Measurements from ENCODE around the gene PHACTR1. TPM values are rescaled to one million over a fixed set of nuclear protein-coding genes. Genes with fewer than 3 reads are reported as not detected.
"Not testable (repeated sequence)": the region's sequence is repeated elsewhere in the genome, so short reads cannot be mapped to it uniquely, and the experiment has no call there.

Gene PHACTR1
- total and polyA plus RNA-seq, 4 donors, result 0.31 to 1.5 (median 0.79) TPM

GRCh38 chr6:13319891-13320564, 603.5 kb downstream of the PHACTR1 start:
- Histone ChIP-seq H3K36me3 (ENCODE audit: control insufficient read depth in 4 of 4, insufficient read depth in 3 of 4, low read depth in 1 of 4, low read length in 3 of 4) (peaks cover 13 to 65% (median 53%) of the 10 kb centered on the region in 4 donors), H3K27me3 (ENCODE audit: control insufficient read depth in 4 of 4, insufficient read depth in 4 of 4, low read length in 3 of 4) (no peaks in the 10 kb centered on the region), H3K9me3 (ENCODE audit: control insufficient read depth in 4 of 4, low read length in 3 of 4) (no peaks in the 10 kb centered on the region), H3K4me1 (ENCODE audit: control insufficient read depth in 4 of 4, insufficient read depth in 4 of 4, low read length in 3 of 4) (no peaks in the 10 kb centered on the region), H3K9ac (ENCODE audit: low read depth in 1 of 2, low read length in 2 of 2) (no peak overlapping the region), H3K4me3 (ENCODE audit: low read depth in 1 of 3, low read length in 3 of 3) (no peak overlapping the region), H3K27ac (ENCODE audit: low read depth in 1 of 2, low read length in 2 of 2) (no peak overlapping the region)
- no peak for TF ChIP-seq YY1 (IDR thresholded peaks at IDR 0.05)
- TF ChIP-seq ZBTB33 (IDR thresholded peaks at IDR 0.05), result no peak
- no peak for TF ChIP-seq RXRA (IDR thresholded peaks at IDR 0.05)
- TF ChIP-seq HNF4G (IDR thresholded peaks at IDR 0.05), result no peak
- 97% methylated on average over 5 of the region's 5 CpGs for WGBS
- DNase-seq (ENCODE audit: low spot score), result no peak

DNA sequence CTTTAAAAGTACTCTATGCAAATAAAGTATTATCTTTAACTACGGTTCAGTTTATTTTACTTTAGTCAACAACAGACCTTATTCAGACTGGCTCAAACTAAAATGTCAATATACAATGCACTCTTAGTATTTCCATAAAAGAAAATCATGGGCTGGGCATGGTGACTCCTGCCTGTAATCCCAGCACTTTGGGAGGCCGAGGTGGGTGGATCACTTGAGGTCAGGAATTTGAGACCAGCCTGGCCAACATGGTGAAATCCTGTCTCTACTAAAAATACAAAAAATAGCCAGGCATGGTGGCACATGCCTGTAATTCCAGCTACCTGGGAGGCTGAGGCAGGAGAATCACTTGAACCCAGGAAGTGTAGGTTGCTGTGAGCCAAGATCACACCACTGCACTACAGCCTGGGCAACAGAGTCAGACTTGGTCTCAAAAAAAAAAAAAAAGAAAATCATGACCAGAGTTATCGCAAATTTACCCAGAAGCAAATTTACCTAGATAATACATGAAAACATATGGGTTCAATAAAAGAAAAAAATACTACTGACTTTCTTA, 609.5 kb downstream of the PHACTR1 start:
- H3K36me3 ChIP-seq (ENCODE audit: control insufficient read depth in 4 of 4, insufficient read depth in 3 of 4, low read depth in 1 of 4, low read length in 3 of 4), result peaks cover 10 to 22% (median 18%) of the 10 kb centered on the region in 4 donors
- not testable (repeated sequence) for H3K27me3 ChIP-seq (ENCODE audit: control insufficient read depth in 4 of 4, insufficient read depth in 4 of 4, low read length in 3 of 4); H3K27ac ChIP-seq (ENCODE audit: low read depth in 1 of 2, low read length in 2 of 2); H3K9me3 ChIP-seq (ENCODE audit: control insufficient read depth in 4 of 4, low read length in 3 of 4); DNase-seq (ENCODE audit: low spot score); H3K9ac ChIP-seq (ENCODE audit: low read depth in 1 of 2, low read length in 2 of 2); H3K4me3 ChIP-seq (ENCODE audit: low read depth in 1 of 3, low read length in 3 of 3)
- 77% methylated on average over 3 of the region's 3 CpGs for WGBS
- peaks cover 0 to 12% (median 4%) of the 10 kb centered on the region in 4 donors for H3K4me1 ChIP-seq (ENCODE audit: control insufficient read depth in 4 of 4, insufficient read depth in 4 of 4, low read length in 3 of 4)

- WGBS, result 1% methylated on average over 10 of the region's 10 CpGs
- H3K9ac ChIP-seq (ENCODE audit: low read depth in 1 of 2, low read length in 2 of 2), result peak overlapping the region; percentile 70 to 82
- H3K9me3 ChIP-seq (ENCODE audit: control insufficient read depth in 4 of 4, low read length in 3 of 4), result no peaks in the 10 kb centered on the region
- TF ChIP-seq JUND (IDR thresholded peaks at IDR 0.05) (no peak), NR2F2 (IDR thresholded peaks at IDR 0.05) (no peak), HNF4A (conservative IDR thresholded peaks at IDR 0.05) (no peak), RAD21 (IDR thresholded peaks at IDR 0.05) (no peak), YY1 (IDR thresholded peaks at IDR 0.05) (no peak), HNF4G (IDR thresholded peaks at IDR 0.05) (no peak), SP1 (IDR thresholded peaks at IDR 0.05) (no peak), FOXA2 (IDR thresholded peaks at IDR 0.05) (no peak), TAF1 (conservative IDR thresholded peaks at IDR 0.05) (no peak), RXRA (IDR thresholded peaks at IDR 0.05) (no peak)
- TF ChIP-seq, protein P1, sequence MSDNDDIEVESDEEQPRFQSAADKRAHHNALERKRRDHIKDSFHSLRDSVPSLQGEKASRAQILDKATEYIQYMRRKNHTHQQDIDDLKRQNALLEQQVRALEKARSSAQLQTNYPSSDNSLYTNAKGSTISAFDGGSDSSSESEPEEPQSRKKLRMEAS (IDR thresholded peaks at IDR 0.05), result no peak
- TF ChIP-seq, protein P2, sequence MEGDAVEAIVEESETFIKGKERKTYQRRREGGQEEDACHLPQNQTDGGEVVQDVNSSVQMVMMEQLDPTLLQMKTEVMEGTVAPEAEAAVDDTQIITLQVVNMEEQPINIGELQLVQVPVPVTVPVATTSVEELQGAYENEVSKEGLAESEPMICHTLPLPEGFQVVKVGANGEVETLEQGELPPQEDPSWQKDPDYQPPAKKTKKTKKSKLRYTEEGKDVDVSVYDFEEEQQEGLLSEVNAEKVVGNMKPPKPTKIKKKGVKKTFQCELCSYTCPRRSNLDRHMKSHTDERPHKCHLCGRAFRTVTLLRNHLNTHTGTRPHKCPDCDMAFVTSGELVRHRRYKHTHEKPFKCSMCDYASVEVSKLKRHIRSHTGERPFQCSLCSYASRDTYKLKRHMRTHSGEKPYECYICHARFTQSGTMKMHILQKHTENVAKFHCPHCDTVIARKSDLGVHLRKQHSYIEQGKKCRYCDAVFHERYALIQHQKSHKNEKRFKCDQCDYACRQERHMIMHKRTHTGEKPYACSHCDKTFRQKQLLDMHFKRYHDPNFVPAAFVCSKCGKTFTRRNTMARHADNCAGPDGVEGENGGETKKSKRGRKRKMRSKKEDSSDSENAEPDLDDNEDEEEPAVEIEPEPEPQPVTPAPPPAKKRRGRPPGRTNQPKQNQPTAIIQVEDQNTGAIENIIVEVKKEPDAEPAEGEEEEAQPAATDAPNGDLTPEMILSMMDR (IDR thresholded peaks at IDR 0.05; ENCODE audit: low read depth, low read length, missing input control), result no peak
- TF ChIP-seq, protein P3, sequence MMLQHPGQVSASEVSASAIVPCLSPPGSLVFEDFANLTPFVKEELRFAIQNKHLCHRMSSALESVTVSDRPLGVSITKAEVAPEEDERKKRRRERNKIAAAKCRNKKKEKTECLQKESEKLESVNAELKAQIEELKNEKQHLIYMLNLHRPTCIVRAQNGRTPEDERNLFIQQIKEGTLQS (IDR thresholded peaks at IDR 0.05), result no peak
- TF ChIP-seq, protein P4, sequence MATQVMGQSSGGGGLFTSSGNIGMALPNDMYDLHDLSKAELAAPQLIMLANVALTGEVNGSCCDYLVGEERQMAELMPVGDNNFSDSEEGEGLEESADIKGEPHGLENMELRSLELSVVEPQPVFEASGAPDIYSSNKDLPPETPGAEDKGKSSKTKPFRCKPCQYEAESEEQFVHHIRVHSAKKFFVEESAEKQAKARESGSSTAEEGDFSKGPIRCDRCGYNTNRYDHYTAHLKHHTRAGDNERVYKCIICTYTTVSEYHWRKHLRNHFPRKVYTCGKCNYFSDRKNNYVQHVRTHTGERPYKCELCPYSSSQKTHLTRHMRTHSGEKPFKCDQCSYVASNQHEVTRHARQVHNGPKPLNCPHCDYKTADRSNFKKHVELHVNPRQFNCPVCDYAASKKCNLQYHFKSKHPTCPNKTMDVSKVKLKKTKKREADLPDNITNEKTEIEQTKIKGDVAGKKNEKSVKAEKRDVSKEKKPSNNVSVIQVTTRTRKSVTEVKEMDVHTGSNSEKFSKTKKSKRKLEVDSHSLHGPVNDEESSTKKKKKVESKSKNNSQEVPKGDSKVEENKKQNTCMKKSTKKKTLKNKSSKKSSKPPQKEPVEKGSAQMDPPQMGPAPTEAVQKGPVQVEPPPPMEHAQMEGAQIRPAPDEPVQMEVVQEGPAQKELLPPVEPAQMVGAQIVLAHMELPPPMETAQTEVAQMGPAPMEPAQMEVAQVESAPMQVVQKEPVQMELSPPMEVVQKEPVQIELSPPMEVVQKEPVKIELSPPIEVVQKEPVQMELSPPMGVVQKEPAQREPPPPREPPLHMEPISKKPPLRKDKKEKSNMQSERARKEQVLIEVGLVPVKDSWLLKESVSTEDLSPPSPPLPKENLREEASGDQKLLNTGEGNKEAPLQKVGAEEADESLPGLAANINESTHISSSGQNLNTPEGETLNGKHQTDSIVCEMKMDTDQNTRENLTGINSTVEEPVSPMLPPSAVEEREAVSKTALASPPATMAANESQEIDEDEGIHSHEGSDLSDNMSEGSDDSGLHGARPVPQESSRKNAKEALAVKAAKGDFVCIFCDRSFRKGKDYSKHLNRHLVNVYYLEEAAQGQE (IDR thresholded peaks at IDR 0.05), result no peak
- H3K36me3 ChIP-seq (ENCODE audit: control insufficient read depth in 4 of 4, insufficient read depth in 3 of 4, low read depth in 1 of 4, low read length in 3 of 4), result peaks cover 4 to 9% (median 8%) of the 10 kb centered on the region in 4 donors
- H3K27ac ChIP-seq (ENCODE audit: low read depth in 1 of 2, low read length in 2 of 2), result peak overlapping the region; percentile 87 to 94
- H3K4me1 ChIP-seq (ENCODE audit: control insufficient read depth in 4 of 4, insufficient read depth in 4 of 4, low read length in 3 of 4), result peaks cover 0 to 12% (median 4%) of the 10 kb centered on the region in 4 donors
- peak overlapping the region; percentile 84 to 97 (median 88) for H3K4me3 ChIP-seq (ENCODE audit: low read depth in 1 of 3, low read length in 3 of 3)
- DNase-seq (ENCODE audit: low spot score), result no peak
- no peaks in the 10 kb centered on the region for H3K27me3 ChIP-seq (ENCODE audit: control insufficient read depth in 4 of 4, insufficient read depth in 4 of 4, low read length in 3 of 4)
Observed at GRCh38 chr6:13327691-13328075, 611.1 kb downstream of the PHACTR1 start.

Measured in liver (tissue), 9 donors.